Activated CD4-positive, alpha-beta T cell treated with anti-CD3 and anti-CD28 coated beads for 36 hours (primary cell): Measurements from ENCODE around the gene RAPGEF6. TPM values are rescaled to one million over a fixed set of nuclear protein-coding genes. Genes with fewer than 3 reads are reported as not detected.
A peak's percentile ranks its signal among the peaks of the same experiment; 100 is the strongest.

Experiments used
- ATAC-seq: fragments of 200-7000 bp; cut with Tn5 transposase; one replicate; pipeline ENCODE4 v1.10.0; 2021; ENCODE audit warnings: mild to moderate bottlenecking, moderate library complexity
- CTCF ChIA-PET: fragments of 350-600 bp; sonication (Branson Sonifier 250); formaldehyde crosslinking; loops from one replicate; lab custom pipeline; 2021; ENCODE audit warnings: antibody characterized with exemption; lab: Charles Lee
- POLR2A ChIA-PET: fragments of 350-600 bp; sonication (Branson Sonifier 250); formaldehyde crosslinking; loops from one replicate; lab custom pipeline; 2021; ENCODE audit warnings: antibody characterized with exemption, inconsistent platforms; lab: Charles Lee
- DNase-seq: peaks from one replicate; pipeline ENCODE4 v3.0.0-alpha.2; 2020
- H3K27ac Mint-ChIP-seq: one replicate; pipeline ENCODE4 v1.8.0; 2021; ENCODE audit warnings: mixed read lengths
- H3K27me3 Mint-ChIP-seq: one replicate; pipeline ENCODE4 v1.8.0; 2021; ENCODE audit warnings: mixed read lengths
- H3K36me3 Mint-ChIP-seq: one replicate; pipeline ENCODE4 v1.8.0; 2021; ENCODE audit warnings: low read depth, mixed read lengths
- H3K4me1 Mint-ChIP-seq: one replicate; pipeline ENCODE4 v1.8.0; 2021; ENCODE audit warnings: mixed read lengths
- H3K4me3 Mint-ChIP-seq: one replicate; pipeline ENCODE4 v1.8.0; 2021; ENCODE audit warnings: mild to moderate bottlenecking, moderate library complexity, mixed read lengths
- H3K9me3 Mint-ChIP-seq: one replicate; pipeline ENCODE4 v1.8.0; 2021; ENCODE audit warnings: low read depth, mixed read lengths
- intact Hi-C, 2 experiments: fragments of 100-400 bp; cut with DNase I in 1 of 2; cut with micrococcal nuclease in 1 of 2; formaldehyde crosslinking; loops; one replicate each; pipeline versions ENCODE4 v1.14.2 to v1.15.1; 2022 to 2024; cut with DNase I, micrococcal nuclease
- total RNA-seq, 2 experiments: library from RNA; stranded (reverse); gene quantifications; one replicate each; pipeline ENCODE4 v1.2.3, GENCODE V29; 2021

The RAPGEF6 gene
- total RNA-seq, 2 experiments from 2014 or later: 26.5 to 30.5 TPM

GRCh38 chr5:131379723-131380122 is 255.3 kb downstream of the RAPGEF6 start:
- POLR2A ChIA-PET: interaction anchor here (0.6 to 1.8 kb wide), 5 partner anchors 59 to 724 kb away, joined by 3 to 14 read pairs (median 3); no protein-coding TSS in a partner anchor
- no peaks in the 10 kb centered on the region for H3K27me3 Mint-ChIP-seq
- intact Hi-C loops: loop anchor here (1.0 to 5.0 kb wide), 8 partner anchors 15 to 125 kb away; no protein-coding TSS in a partner anchor

GRCh38 chr5:131378721-131379541 is 256.1 kb downstream of the RAPGEF6 start:
- intact Hi-C loops: loop anchor here (1.0 to 2.0 kb wide), 7 partner anchors 11 to 125 kb away; no protein-coding TSS in a partner anchor
- Mint-ChIP-seq H3K36me3 (peaks cover 37% of the 10 kb centered on the region), H3K27ac (peak overlapping the region; percentile 99), H3K4me1 (peaks cover 97% of the 10 kb centered on the region), H3K27me3 (no peaks in the 10 kb centered on the region), H3K9me3 (peaks cover 3% of the 10 kb centered on the region), H3K4me3 (peak overlapping the region; percentile 41)
- peak; percentile 8 for ATAC-seq
- ChIA-PET CTCF (interaction anchor here (0.8 to 2.0 kb wide), 12 partner anchors 9 to 124 kb away, joined by 3 to 10 read pairs (median 5); no protein-coding TSS in a partner anchor), POLR2A (interaction anchor here (0.5 to 2.1 kb wide), 8 partner anchors 8 to 119 kb away, joined by 3 to 14 read pairs (median 4); partner anchors contain the start of gene CDC42SE2)
- DNase-seq: no peak

More at GRCh38 chr5:131379723-131380122, 255.3 kb downstream of the RAPGEF6 start:
- H3K9me3 Mint-ChIP-seq: peaks cover 3% of the 10 kb centered on the region
- peak overlapping the region; percentile 99 for H3K27ac Mint-ChIP-seq
- peak overlapping the region; percentile 48 for H3K4me3 Mint-ChIP-seq
- peak; percentile 65 for ATAC-seq
- CTCF ChIA-PET: interaction anchor here (1.2 to 1.6 kb wide), 3 partner anchors 13 to 114 kb away, joined by 4 to 9 read pairs (median 6); no protein-coding TSS in a partner anchor
- H3K36me3 Mint-ChIP-seq: peaks cover 41% of the 10 kb centered on the region
- H3K4me1 Mint-ChIP-seq: peaks cover 97% of the 10 kb centered on the region
- peak; percentile 78 for DNase-seq

GRCh38 chr5:131377785-131378325 is 257.2 kb downstream of the RAPGEF6 start:
- no peaks in the 10 kb centered on the region for H3K27me3 Mint-ChIP-seq
- H3K4me1 Mint-ChIP-seq: peaks cover 97% of the 10 kb centered on the region
- H3K9me3 Mint-ChIP-seq: peaks cover 3% of the 10 kb centered on the region
- ChIA-PET POLR2A (interaction anchor here (0.7 to 2.1 kb wide), 7 partner anchors 9 to 164 kb away, joined by 3 to 7 read pairs (median 4); partner anchors contain the start of gene CDC42SE2), CTCF (interaction anchor here (0.8 to 2.0 kb wide), 13 partner anchors 8 to 157 kb away, joined by 3 to 10 read pairs (median 4); no protein-coding TSS in a partner anchor)
- no peak for DNase-seq
- intact Hi-C loops: loop anchor here (1.0 to 2.0 kb wide), 3 partner anchors 10 to 97 kb away; no protein-coding TSS in a partner anchor
- H3K4me3 Mint-ChIP-seq: peak overlapping the region; percentile 12
- H3K27ac Mint-ChIP-seq: peak overlapping the region; percentile 95
- ATAC-seq: no peak
- peaks cover 42% of the 10 kb centered on the region for H3K36me3 Mint-ChIP-seq

GRCh38 chr5:131377346-131377745 is 257.7 kb downstream of the RAPGEF6 start:
- no peak for DNase-seq
- Mint-ChIP-seq H3K4me1 (peaks cover 97% of the 10 kb centered on the region), H3K36me3 (peaks cover 42% of the 10 kb centered on the region), H3K27me3 (no peaks in the 10 kb centered on the region), H3K4me3 (no peak overlapping the region), H3K27ac (peak overlapping the region; percentile 95), H3K9me3 (peaks cover 3% of the 10 kb centered on the region)
- ChIA-PET POLR2A (interaction anchor here (0.7 to 2.1 kb wide), 5 partner anchors 10 to 165 kb away, joined by 3 to 7 read pairs (median 4); partner anchors contain the start of gene CDC42SE2), CTCF (interaction anchor here (1.1 to 2.0 kb wide), 6 partner anchors 8 to 157 kb away, joined by 3 to 10 read pairs (median 4); no protein-coding TSS in a partner anchor)
- ATAC-seq: no peak
- intact Hi-C loops: no loop called here

GRCh38 chr5:131375351-131375750 is 259.7 kb downstream of the RAPGEF6 start:
- ChIA-PET CTCF (interaction anchor here (0.5 to 1.5 kb wide), 6 partner anchors 10 to 111 kb away, joined by 3 to 5 read pairs (median 3); partner anchors contain the start of gene CDC42SE2), POLR2A (interaction anchor here (0.9 to 1.1 kb wide), 2 partner anchors 15 to 109 kb away, joined by 4 to 12 read pairs; no protein-coding TSS in a partner anchor)
- Mint-ChIP-seq H3K4me3 (no peak overlapping the region), H3K27ac (peak overlapping the region; percentile 71), H3K36me3 (peaks cover 38% of the 10 kb centered on the region), H3K4me1 (peaks cover 96% of the 10 kb centered on the region), H3K27me3 (no peaks in the 10 kb centered on the region), H3K9me3 (peaks cover 3% of the 10 kb centered on the region)
- intact Hi-C loops: no loop called here
- DNase-seq (no peak), ATAC-seq (no peak)

Other genes starting within 250 kb of the RAPGEF6 start
- gene FNIP1, start 161.8 kb upstream of the RAPGEF6 start, total RNA-seq: 10 to 100 TPM; 14.2 to 16.3 TPM